Cardiac muscle cell (in vitro differentiated cells and primary cell): ENCODE results near the gene SUN1. TPM values are rescaled to one million over a fixed set of nuclear protein-coding genes. Genes with fewer than 3 reads are reported as not detected.
A peak's percentile ranks its signal among the peaks of the same experiment; 100 is the strongest.

Source experiments
- DNase-seq, 2 donors: peaks; one replicate each; pipeline versions ENCODE4 v3.0.0 to v3.0.0-alpha.2; 2010 to 2017; ENCODE audit warnings: low read depth in 1 of 2, low spot score in 1 of 2
- H3K27ac ChIP-seq: fragments of 200-600 bp; sonication (generic); 2 replicates; pipeline ENCODE4 v1.5.1; 2016
- H3K27me3 ChIP-seq: fragments of 200-600 bp; sonication (generic); 2 replicates; pipeline ENCODE4 v1.6.0; 2016; ENCODE audit warnings: control low read depth
- H3K36me3 ChIP-seq: fragments of 200-600 bp; sonication (generic); 2 replicates; pipeline ENCODE4 v1.5.1; 2016; ENCODE audit warnings: control low read depth
- H3K4me1 ChIP-seq: fragments of 200-600 bp; sonication (generic); 2 replicates; pipeline ENCODE4 v1.8.1; 2017; ENCODE audit warnings: low read depth, mild to moderate bottlenecking, mixed run types
- H3K4me3 ChIP-seq: fragments of 200-600 bp; sonication (generic); 2 replicates; pipeline ENCODE4 v1.5.1; 2016; ENCODE audit warnings: mild to moderate bottlenecking
- H3K9me3 ChIP-seq: fragments of 200-600 bp; sonication (generic); 2 replicates; pipeline ENCODE4 v1.5.1; 2017; ENCODE audit warnings: low read depth, mild to moderate bottlenecking, control low read depth
- polyA plus RNA-seq: library from polyadenylated mRNA; unstranded; fragments of >200 nt; fragmentation: Nextera tagmentation; extraction: Ambion mirVana; gene quantifications from 2 replicates; pipeline ENCODE4 v1.2.1, GENCODE V29; 2016
- total RNA-seq: library from RNA; depleted of rRNA; stranded (reverse); fragments of >200 nt; gene quantifications from 2 replicates; pipeline ENCODE4 v1.2.3, GENCODE V29; 2016
- TF ChIP-seq, protein P1 (sequence below): IDR thresholded peaks from 2 replicates; pipeline ENCODE4 v1.5.1; 2012; ENCODE audit warnings: low read depth, mild to moderate bottlenecking, low read length

SUN1 gene
- total and polyA plus RNA-seq, 2 experiments from 2014 or later: 172 to 188 TPM

- H3K4me3 ChIP-seq: no peak overlapping the region
- peak; percentile 87 to 88 for DNase-seq
- TF ChIP-seq, protein P1, sequence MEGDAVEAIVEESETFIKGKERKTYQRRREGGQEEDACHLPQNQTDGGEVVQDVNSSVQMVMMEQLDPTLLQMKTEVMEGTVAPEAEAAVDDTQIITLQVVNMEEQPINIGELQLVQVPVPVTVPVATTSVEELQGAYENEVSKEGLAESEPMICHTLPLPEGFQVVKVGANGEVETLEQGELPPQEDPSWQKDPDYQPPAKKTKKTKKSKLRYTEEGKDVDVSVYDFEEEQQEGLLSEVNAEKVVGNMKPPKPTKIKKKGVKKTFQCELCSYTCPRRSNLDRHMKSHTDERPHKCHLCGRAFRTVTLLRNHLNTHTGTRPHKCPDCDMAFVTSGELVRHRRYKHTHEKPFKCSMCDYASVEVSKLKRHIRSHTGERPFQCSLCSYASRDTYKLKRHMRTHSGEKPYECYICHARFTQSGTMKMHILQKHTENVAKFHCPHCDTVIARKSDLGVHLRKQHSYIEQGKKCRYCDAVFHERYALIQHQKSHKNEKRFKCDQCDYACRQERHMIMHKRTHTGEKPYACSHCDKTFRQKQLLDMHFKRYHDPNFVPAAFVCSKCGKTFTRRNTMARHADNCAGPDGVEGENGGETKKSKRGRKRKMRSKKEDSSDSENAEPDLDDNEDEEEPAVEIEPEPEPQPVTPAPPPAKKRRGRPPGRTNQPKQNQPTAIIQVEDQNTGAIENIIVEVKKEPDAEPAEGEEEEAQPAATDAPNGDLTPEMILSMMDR: peak; percentile 95
- peaks cover 18% of the 10 kb centered on the region for H3K36me3 ChIP-seq
- peak overlapping the region; percentile 85 for H3K27ac ChIP-seq
- H3K9me3 ChIP-seq: no peaks in the 10 kb centered on the region
- H3K27me3 ChIP-seq: no peaks in the 10 kb centered on the region
- peaks cover 19% of the 10 kb centered on the region for H3K4me1 ChIP-seq
These were observed 41.2 kb downstream of the SUN1 start for GRCh38 chr7:873367-874002.

DNA sequence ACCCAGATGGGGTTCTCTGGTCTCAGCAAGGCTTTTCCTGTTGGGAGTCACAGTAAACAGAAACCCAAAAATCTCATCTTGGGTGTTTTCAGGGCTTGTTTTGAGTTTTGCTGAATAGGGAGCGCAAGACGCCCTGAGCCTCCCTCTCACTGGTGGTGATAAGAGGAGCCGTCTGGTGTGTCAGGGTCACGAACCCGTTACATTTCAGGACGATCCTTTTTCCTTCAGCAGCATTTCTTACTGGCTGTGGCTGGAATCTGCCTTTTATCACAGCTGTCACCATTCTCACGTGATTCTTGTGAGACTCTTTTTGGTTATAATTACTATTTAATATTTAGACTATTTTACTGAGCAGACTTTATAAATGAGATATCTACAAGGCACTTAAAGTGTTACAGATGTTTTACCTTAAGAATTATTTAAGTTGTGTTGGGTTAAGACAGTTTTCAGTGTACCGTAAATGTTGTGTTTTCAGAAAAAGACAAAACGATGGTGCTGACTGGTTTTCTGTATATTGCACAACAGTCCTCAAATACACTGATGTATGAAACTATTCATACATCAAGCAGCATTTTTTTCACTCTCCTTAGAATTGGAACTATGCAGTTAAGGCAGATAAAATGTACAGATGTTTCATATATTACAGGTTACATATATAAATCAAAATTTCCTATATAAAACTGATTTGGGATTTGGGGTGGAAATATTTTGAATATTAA is 41.9 kb downstream of the SUN1 start:
- Histone ChIP-seq H3K9me3 (no peaks in the 10 kb centered on the region), H3K4me1 (peaks cover 19% of the 10 kb centered on the region), H3K27ac (peak overlapping the region; percentile 85), H3K36me3 (peaks cover 17% of the 10 kb centered on the region), H3K27me3 (no peaks in the 10 kb centered on the region), H3K4me3 (no peak overlapping the region)
- TF ChIP-seq, protein P1: no peak
- peak; percentile 52 to 56 for DNase-seq

DNA sequence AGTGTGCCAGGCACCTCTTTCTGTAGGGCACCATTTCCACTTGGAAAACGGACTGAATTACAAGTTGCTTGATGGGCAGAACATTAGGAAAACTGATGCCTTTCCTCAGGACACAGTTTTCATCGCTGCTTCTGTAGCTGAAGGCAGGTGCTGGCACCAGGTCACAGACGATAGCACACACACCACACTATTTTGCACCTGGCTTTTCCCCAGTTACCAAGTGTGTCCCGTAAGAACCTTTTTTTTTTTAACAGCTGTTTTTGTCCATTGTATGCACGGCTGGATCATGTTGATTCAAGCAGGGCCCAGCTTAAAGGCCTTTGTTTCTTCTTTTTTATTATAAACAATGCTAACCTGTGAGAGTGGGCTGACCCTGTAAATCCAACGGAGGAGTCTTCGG is 42.8 kb downstream of the SUN1 start:
- Histone ChIP-seq H3K4me1 (peaks cover 19% of the 10 kb centered on the region), H3K36me3 (peaks cover 10% of the 10 kb centered on the region), H3K9me3 (no peaks in the 10 kb centered on the region), H3K27me3 (no peaks in the 10 kb centered on the region), H3K27ac (peak overlapping the region; percentile 85), H3K4me3 (no peak overlapping the region)
- TF ChIP-seq, protein P1: no peak
- DNase-seq: no peak

DNA sequence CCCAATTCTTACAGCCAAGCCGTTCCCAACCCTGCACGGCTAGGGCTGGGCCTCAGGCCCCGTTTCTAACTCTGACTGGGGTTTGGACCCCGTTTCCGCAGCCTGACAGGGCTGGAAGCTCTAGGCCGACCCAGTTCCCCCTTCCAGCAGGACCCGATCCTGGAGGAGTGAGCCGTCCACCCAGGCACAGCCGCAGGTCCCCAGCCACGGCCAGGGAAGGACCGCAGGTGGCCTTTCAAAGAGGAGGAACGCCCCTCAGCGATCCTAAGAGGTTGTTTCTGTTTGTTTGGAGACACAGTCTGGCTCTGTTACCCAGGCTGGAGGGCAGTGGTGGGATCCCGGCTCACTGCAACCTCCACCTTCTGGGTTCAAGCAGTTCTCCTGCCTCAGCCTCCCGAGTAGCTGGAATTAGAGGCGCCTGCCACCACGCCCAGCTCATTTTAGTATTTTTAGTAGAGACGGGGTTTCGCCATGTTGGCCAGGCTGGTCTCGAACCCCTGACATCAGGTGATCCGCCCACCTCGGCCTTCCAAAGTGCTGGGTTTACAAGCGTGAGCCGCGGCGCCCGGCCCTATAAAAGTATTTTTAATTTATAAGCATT is 43.3 kb downstream of the SUN1 start:
- Histone ChIP-seq H3K9me3 (no peaks in the 10 kb centered on the region), H3K27ac (peak overlapping the region; percentile 85), H3K27me3 (no peaks in the 10 kb centered on the region), H3K4me1 (peaks cover 19% of the 10 kb centered on the region), H3K36me3 (peaks cover 10% of the 10 kb centered on the region), H3K4me3 (no peak overlapping the region)
- TF ChIP-seq, protein P1: no peak
- DNase-seq: no peak

DNA sequence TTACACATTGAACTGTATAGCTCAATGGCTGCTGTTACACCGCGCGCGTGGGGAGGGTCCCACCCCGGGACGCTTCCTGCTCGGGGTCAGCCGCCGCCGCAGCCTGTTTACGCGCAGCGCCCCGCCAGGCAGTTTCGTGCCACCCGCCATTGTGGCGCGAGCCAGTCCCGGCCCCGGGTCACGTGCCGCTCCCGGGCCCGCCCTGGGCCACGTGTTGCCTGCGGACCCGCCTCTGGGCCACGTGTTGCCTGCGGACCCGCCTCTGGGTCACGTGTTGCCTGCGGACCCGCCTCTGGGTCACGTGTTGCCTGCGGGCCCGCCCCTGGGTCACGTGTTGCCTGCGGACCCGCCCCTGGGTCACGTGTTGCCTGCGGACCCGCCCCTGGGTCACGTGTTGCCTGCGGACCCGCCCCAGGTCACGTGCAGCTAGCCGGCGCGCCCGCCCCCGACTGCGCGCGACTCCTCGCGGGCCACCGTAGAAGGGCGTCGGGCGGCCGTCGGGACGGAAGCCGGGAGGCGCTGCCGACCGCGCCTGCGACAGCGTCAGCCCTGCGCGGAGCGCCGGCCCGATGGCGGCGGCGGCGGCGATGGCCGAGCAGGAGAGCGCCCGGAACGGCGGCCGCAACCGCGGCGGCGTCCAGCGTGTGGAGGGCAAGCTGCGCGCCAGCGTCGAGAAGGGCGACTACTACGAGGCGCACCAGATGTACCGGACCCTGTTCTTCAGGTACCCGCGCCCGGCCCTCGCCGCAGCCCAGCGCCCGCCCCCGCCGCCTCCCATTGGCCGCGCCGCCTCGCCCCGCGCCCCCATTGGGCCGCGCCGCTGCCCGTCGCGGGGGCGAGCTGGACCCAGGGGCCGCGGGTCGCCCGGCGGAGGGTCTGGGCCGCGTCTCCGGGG is 44.0 kb downstream of the SUN1 start, which contains the start of gene GET4:
TSS of gene GET4 (plus strand) at position 478 of the 895 bp plus-strand sequence. CDS start at position 570, 92 bp downstream.
- peak within 1 kb of the TSS; percentile 98 for H3K4me3 ChIP-seq
- peak; percentile 94 to 98 for DNase-seq
- no peaks in the 10 kb centered on the region for H3K27me3 ChIP-seq
- H3K4me1 ChIP-seq: peaks cover 19% of the 10 kb centered on the region
- H3K9me3 ChIP-seq: no peaks in the 10 kb centered on the region
- peak within 1 kb of the TSS; percentile 90 for H3K27ac ChIP-seq
- H3K36me3 ChIP-seq: peaks cover 10% of the 10 kb centered on the region
- TF ChIP-seq, protein P1: peak; percentile 18
